GM13976 (cell line): Measurements from ENCODE around the gene PPA1.

Experiments
- DNase-seq: peaks from one replicate; pipeline ENCODE4 v3.0.0; 2012; ENCODE audit warnings: low spot score
- in situ Hi-C: fragments of 300-500 bp; cut with MboI; formaldehyde crosslinking; loops from one replicate; pipeline ENCODE4 v1.12.0; 2022; ENCODE audit warnings: low sequenced_read_pairs, mixed read lengths, inconsistent platforms; ENCODE audit not compliant: unreplicated experiment
- TF ChIP-seq, protein P1 (sequence below): IDR thresholded peaks from 2 replicates; pipeline ENCODE4 v1.5.1; 2012; ENCODE audit warnings: borderline replicate concordance, mild to moderate bottlenecking; ENCODE audit not compliant: insufficient read depth; ENCODE audit errors: extremely low read depth, missing control alignments, control extremely low read depth

PPA1 gene

DNA sequence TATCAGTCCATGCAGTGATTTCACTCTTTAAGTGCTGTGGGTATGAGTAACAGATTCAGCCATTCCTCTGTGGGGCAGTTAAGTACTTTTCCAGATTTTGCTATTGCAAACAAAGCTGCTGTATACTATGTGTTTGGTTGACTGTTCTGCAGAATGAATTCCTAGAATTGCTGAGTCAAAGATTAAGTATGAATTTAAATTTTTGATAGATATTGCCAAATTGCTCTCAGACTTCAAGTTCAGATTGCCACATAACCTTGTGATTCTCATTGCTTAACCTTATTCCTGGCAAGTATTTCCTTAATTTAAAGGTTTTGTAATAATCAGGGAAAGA, 41.3 kb downstream of the PPA1 start:
- no peak for DNase-seq
- TF ChIP-seq, protein P1, sequence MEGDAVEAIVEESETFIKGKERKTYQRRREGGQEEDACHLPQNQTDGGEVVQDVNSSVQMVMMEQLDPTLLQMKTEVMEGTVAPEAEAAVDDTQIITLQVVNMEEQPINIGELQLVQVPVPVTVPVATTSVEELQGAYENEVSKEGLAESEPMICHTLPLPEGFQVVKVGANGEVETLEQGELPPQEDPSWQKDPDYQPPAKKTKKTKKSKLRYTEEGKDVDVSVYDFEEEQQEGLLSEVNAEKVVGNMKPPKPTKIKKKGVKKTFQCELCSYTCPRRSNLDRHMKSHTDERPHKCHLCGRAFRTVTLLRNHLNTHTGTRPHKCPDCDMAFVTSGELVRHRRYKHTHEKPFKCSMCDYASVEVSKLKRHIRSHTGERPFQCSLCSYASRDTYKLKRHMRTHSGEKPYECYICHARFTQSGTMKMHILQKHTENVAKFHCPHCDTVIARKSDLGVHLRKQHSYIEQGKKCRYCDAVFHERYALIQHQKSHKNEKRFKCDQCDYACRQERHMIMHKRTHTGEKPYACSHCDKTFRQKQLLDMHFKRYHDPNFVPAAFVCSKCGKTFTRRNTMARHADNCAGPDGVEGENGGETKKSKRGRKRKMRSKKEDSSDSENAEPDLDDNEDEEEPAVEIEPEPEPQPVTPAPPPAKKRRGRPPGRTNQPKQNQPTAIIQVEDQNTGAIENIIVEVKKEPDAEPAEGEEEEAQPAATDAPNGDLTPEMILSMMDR = no peak
- in situ Hi-C loops = no loop called here

DNA sequence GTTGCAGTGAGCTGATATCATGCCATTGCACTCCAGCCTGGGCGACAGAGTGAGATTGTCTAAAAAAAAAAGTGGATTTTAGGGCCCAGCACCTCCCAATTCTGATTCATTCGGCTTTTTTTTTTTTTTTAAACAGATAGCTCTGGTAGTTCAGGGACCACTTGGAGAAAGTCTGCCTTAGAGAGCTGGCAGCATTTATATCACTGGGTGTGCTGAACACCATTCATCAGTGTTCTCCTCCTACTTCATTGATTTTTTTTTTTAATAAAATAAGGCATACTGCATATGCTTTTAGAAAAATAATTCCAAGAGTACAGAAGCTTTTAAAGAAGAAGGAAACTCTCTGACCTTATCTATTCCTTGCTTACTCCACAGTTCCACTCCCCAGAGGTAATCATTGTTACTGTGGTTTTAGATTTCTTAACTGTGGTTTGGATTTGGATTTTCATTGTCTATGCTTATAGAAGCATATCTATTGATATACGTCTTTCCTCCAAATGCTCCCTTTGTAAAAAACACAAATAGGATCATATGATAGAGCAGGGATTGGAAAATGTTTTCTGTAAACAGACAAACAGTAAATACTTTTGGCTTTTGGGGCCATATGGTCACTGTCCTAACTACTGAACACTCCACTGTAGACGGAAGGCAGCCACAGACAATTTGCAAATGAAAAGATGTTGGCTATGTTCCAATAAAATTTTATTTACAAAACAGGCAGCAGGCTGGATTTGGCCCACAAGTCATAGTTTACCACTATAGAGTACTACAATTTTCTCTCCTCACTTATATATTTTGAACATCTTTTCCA, 41.9 kb downstream of the PPA1 start:
- in situ Hi-C loops = no loop called here
- TF ChIP-seq, protein P1 = no peak
- no peak for DNase-seq

DNA sequence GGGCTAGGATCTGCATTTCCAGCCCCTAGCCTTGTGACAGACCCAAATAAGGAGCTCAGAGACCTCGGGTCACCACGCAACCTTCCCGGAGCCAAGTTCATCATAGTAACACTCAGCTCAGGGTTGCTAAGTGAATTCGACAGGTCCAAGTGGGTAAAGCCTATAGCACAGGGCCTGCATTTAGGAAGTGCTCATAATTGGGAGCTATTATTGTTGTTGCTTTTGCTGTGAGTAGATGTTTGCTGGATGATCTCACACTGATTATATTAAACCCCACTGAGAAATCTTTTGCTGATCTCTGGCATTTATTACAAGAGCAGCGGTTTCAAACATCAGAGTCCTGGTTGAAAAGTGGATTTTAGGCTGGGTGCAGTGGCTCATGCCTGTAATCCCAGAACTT, 42.6 kb downstream of the PPA1 start:
- no peak for DNase-seq
- in situ Hi-C loops = no loop called here
- TF ChIP-seq, protein P1 = no peak

DNA sequence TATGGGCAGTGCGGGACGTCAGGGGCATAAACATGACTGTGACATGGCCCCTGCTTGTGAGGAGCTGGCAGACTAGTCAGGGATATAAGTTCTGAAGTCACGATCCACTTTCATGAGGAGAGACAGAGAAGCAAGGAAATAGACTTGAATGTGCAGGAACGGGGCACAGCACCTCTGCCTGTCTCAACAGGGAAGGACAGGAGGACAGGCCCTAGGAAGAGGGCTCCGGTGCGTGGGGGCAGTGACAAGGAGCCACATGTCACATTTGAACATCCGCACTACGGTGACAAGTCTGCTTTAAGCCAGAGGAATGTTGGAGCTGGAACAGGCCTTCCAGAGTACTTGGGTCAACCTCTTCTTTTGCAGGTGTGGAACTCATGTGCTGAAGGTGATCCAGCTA, 43.1 kb downstream of the PPA1 start:
- in situ Hi-C loops = no loop called here
- TF ChIP-seq, protein P1 = no peak
- no peak for DNase-seq

DNA sequence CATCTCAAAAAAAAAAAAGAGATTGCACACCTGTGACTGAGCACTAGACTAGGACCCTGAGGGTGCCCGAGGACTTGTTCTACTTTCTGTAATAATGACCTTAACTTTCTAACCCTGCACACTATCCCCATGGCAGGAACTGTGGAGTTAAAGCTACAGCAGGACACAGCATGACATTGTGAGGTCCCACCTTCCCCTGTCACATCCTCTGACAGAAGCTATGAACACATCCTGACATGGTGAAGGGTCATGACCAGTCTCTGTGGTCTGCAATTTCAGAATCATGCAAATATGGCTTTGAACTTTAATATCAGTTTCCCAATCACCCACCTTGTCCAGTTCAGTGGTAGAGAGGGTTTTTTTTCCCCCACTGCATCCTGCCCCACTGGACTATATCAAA, 44.5 kb downstream of the PPA1 start:
- in situ Hi-C loops = no loop called here
- no peak for DNase-seq

DNA sequence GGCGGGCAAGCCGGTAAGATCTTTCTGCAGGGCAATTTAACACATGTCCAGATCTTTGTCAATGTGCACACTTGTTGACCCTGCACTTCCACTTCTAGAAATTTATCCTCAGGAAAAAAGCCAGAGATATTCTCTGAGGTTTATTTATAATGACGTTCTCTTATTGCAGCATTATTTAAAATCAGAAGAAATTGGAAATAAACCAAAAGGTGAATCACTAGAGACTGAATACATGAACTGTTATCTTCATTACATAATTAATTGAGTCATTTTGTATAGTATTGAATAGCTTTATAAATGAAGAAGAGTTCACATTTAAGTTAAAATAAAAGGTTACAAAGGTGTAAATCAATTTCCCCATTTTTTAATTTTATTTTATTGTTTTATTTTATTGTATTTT, 46.7 kb downstream of the PPA1 start:
- no peak for DNase-seq
- TF ChIP-seq, protein P1 = no peak
- in situ Hi-C loops = no loop called here

More for the DNA sequence above, 44.5 kb downstream of the PPA1 start:
- TF ChIP-seq, protein P1 = no peak

DNA sequence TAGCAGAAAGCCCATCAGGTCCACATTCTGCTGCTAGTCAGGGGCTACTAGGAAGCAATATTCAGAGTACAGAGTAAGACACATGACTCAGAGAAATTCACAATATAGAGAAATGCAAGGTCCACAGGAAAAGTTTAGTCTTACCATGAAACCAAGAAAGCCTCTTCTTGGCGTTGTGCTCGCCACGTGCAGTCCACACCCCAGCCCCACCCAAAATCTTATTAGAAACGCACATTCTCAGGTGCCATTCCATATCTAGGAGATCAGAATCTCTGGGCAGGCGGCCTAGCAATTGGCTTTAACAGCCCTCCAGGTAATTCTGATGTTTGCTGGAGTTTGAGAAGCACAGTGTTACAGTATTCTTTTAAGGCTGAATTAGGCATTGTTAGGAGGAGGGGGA, 47.1 kb downstream of the PPA1 start:
- TF ChIP-seq, protein P1 = no peak
- no peak for DNase-seq
- in situ Hi-C loops = no loop called here
